Keratinocyte (primary cell): ENCODE measurements around the gene NFATC3.

Experiments
- CTCF ChIP-seq, 3 experiments: IDR thresholded peaks in 1 of 3; conservative IDR thresholded peaks in 1 of 3; optimal IDR thresholded peaks in 1 of 3; 2 replicates in 2 of 3; 3 replicates in 1 of 3; pipeline versions ENCODE3 to v1.5.1; 2011; ENCODE audit warnings: low read length in 3 of 3, mild to moderate bottlenecking in 3 of 3, moderate library complexity in 2 of 3, control low read depth in 1 of 3, inconsistent platforms in 1 of 3; ENCODE audit not compliant: insufficient read depth in 2 of 3; ENCODE audit errors: extremely low read depth in 1 of 3
- EZH2 ChIP-seq: IDR thresholded peaks from one replicate; pipeline ENCODE4 v1.6.1; 2012; ENCODE audit warnings: inconsistent platforms, mild to moderate bottlenecking, low read length, moderate library complexity

- no peak for TF ChIP-seq CTCF (optimal IDR thresholded peaks at IDR 0.05 in 1 of 3, IDR thresholded peaks at IDR 0.05 in 1 of 3, conservative IDR thresholded peaks at IDR 0.05 in 1 of 3; ENCODE audit: extremely low read depth in 1 of 3, insufficient read depth in 2 of 3, low read length in 3 of 3)
- no peak for TF ChIP-seq EZH2
Measured at GRCh38 chr16:68066763-68067162, 18.4 kb upstream of the NFATC3 start.
